Activated T-helper 1 cell treated with anti-CD3 and anti-CD28 coated beads, Interleukin-2, amount 50 U/mL, for 16 hours (primary cell): Measurements from ENCODE around the gene OTOR.
A peak's percentile ranks its signal among the peaks of the same experiment; 100 is the strongest.

Experiments used
- DNase-seq, 2 donors: peaks; one replicate each; pipeline ENCODE4 v3.0.0-alpha.2; 2020; ENCODE audit warnings: low read depth in 1 of 2, low spot score in 1 of 2

OTOR gene, protein sequence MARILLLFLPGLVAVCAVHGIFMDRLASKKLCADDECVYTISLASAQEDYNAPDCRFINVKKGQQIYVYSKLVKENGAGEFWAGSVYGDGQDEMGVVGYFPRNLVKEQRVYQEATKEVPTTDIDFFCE

DNA sequence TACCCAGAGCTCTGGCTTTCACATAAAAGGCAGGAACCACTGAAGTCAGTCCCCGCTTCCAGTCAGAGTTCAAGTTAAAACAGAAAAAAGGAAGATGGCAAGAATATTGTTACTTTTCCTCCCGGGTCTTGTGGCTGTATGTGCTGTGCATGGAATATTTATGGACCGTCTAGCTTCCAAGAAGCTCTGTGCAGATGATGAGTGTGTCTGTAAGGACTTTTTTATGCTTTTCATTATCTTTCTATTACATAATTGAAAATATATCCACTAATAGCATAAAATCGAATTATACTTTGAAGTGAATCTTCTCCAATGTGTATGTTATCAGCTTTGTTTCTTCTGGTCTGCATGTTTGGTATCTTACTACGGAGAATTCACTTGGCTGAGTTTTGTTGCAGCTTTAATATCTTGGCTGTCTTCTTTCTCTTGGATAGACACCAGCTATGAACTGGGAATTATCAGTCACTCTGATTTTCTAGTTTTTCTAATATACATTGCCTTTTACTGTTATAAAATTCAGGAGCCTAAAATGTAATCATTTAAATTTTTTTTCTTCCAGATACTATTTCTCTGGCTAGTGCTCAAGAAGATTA, at the start of gene OTOR:
Gene OTOR, plus strand, starts transcription at position 51 of the 593 bp plus-strand sequence. Its CDS starts 44 bp downstream, at position 95.
- DNase-seq = no peak

DNA sequence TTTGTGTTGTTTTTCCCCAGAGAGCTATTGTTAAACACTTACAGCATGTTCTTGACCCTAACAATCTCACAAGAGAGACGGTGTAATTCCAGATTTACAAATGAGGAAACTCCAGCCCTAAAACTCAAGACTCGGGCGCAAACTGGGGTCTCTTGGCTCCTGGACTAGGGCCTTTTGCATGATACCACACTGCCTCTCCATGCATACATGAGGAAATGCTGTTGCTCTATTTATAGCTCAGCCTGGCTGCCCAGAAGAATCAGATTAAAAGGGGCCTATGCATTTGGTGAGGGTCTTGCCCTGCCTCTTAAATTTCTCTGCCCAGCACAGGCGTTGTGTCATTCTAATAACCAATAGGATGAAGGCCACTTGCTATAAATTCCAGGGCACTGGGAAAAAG, 48.9 kb upstream of the OTOR start:
- DNase-seq = no peak

DNA sequence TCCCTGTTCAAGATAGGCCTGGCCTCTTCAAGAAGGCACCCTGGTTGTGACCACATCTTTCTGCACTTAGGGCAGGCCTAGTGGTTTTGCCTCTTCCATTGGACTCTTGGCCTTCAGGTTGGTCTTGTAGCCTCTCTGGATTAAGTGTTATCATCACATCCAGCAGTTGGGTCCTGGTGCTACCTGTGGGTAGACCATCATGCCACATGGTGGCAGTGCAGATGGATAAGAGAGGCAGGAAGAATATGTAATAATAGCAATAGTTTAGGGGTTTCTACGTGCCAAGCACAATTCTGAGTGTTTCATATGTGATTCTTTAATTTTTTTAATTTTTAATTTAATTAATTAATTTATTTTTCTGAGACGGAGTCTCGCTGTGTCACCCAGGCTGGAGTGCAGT, 46.9 kb upstream of the OTOR start:
- no peak for DNase-seq

DNA sequence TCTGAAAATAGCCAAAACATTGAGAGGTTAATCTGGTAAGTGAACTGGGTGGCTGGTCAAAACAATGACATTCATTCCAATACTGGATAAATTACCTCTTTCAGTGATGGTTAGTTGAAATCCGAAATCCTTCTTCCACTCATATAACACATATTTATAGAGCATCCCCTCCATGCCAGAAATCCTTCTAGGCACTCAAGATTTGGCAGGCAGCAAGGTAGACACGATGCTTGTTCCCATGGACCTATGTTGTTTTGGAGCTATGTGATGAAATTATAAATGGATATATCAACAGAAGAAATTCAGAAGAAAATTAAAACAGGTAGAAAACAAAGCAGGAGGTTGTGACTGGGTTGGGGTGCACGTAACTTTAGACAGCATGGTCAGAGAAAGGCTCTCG, 44.6 kb upstream of the OTOR start:
- no peak for DNase-seq

DNA sequence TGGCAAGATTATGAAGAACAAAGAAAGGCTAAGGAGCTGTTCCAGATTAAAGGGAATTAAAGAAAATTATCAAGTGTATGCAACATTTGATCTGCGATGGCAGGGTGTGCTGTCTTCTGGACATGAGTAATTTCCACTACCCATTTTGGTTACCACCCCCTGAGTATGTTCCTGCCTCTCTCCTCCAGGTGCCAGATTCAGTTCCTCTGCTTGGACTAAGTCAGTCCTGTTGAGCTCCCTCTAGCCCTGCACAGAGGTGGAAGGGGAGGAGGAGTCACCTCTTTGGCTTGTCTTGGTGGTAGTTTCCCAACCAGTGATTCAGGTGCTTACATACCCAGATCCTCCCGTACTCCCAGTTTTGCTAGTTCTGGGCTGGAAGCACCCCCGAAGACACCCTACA, 40.5 kb upstream of the OTOR start:
- no peak for DNase-seq

DNA sequence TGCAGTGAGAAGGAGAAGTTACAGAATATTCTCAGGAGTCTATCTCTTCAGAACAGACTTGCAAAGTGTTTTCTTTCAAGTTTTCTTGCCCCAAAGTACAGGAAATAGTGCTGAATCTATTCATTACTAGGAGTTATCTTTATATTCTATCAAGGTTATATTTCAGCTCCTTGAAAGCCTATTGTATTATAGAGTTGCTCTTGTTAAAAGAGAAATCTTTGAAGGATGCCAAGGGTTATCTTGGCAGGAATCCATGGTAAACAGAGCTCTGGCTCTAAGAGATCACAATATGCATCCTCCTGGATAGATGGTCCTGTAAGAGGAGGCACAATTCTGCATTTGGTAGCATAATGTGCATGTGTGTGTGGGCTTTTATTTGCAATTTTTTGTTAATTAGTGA, 39.6 kb upstream of the OTOR start:
- no peak for DNase-seq

DNA sequence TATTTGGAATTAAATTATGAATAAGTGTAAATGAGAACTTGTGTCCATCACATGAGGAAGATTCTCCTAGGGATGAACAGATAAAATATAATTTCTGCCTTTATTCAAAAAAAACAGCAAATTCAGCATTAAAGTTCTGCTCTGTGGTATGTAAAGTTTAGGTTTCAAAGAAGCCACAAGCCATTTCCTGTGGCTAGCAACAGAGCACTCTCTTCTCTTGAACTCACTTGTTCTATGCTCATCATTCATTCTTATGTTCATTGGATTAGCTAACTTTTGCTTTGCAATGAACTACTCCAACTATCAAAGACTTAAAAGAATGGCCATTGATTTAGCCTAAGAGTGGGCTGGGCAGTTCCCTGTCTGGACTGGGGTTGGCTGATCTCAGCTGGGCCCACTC, 39.1 kb upstream of the OTOR start:
- DNase-seq = no peak

DNA sequence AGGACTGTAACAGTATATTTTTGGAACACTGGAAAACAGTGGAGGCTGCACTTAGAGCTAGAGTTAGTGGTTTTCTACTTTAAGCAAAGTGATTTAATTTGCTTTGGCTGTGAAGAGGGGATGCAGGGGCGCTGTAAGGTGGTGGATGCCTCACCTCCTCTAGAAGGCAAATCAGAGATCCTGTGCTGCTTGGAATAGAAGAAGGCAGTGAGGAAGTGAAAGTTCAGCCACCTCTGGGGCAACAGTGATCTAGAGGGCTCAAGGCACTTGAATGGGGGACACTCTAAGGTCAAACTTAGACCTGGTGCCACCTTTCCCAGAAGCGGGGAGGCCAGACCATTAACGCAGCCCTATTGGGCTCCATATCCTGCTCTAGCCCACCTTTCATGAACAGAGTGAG, 37.4 kb upstream of the OTOR start:
- no peak for DNase-seq

DNA sequence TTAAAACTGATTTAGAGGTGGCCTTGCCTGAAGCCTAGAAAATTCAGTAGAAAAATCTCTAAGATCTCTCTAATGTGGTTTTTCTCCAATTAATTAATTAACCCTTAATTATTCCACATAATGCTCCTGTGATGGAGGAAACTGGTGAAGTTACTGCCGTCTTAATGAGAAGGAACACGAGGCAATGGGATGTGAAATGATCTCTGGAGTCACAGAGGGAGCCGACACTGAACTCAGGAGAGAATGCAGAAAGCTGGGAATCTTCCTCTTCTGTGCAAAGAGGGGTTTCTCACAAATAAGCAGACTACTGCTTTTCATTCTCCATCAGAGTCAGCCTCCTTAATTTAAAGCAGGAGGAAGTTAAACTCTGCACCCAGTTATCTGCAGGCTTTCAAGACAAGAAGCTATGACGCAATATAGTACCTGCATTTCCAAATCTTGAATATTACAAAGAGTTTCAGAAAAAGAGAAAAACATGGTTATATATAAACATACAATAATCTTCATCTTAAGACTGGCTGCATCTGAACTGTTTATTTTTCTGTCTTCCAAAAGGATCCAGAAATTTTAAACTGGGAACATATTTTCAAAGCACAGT, 36.4 kb upstream of the OTOR start:
- DNase-seq = no peak

DNA sequence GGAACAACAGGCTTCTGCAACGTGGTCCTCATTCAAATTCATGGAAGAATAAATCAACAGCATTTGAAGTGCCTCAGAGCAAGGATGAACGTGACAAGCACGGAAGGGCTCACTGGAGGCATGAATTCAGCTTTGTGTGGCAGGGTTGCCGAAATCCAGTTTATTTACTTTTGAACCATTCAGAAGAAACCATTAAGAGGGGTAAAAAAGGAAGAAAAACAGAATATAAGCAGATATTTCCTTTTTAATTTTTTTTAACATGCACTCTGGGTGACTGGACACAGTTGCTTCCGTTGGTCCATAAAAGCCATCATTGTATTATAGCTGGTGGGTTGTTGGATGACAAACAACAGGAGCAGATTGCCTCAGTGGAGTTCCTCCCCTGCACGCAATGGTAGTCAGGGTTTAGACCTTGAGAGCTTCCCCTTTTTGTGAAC, 35.6 kb upstream of the OTOR start:
- no peak for DNase-seq

DNA sequence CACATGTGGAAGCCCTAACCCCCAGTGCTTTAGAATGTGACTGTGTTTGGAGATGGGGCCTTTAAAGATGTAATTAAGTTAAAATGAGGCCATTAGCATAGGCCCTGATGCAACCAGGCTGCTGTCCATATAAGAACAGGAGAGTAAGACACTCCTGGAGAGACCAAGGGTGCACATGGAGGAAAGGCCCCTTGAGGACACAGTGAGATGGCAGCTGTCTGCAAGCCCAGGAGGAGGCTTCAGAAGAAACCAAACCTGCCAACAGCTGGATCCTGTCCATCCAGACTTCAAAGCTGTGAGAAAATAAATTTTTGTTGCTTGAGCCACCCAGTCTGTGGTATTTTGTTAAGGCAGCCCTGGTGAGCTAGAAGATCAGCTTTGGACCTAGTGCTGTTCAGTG, 35.1 kb upstream of the OTOR start:
- no peak for DNase-seq

DNA sequence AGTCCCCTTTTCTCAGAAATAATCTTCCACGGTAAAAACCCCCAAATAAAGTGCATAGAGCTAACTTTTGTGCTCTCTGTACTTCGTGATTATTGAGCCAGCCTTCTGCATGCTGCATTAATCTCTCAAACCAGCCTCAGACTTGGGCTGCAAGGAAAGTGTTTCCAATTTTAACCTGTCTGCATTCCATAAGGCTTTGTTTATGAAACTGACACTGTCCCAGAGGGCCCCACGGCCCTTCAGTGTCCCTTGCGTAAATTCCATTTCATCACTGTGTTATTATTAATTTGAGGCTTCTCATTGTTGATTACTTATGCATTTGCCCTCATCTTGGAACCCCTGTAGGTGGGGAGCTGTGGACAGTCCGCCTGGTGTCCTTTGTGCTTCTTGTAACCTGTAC, 33.9 kb upstream of the OTOR start:
- DNase-seq = no peak

DNA sequence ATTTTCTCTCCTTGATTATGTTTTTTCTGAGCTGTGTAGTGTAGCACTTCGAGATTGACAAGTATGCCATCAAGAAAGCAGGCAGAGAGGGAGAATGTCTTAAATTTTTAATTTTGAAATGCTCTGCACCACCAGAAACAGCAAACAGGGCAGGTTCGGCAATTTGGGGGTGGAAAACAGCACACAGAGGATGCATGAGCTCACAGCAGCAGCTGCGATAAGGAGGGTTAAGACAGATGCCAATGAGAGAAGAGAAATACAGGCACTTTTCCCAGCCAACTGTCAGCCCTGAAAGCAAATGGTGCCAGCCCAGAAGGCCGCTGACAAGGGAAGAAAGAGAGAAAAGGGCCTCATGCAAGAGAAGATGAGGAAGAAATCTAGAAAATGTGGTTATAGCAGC, 33.4 kb upstream of the OTOR start:
- no peak for DNase-seq

DNA sequence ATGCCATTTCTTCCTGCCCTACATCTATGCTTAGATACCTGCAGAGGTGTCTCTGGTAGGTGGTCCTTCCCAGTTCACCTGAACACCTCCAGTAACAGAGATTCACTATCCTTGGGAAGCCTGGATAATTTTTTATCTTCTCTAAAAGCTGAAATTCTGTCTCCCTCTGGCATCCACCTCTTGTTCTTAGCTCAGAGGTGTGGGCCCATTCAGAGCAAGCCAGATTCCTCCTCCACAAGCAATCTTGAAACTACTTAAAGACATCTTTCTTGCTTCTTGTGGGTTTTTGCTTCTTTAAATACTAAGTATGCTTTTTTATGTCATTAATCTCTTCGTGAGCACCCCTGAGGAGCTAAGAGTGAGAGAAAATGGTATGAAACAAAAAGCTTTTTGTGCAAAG, 28.7 kb upstream of the OTOR start:
- no peak for DNase-seq

DNA sequence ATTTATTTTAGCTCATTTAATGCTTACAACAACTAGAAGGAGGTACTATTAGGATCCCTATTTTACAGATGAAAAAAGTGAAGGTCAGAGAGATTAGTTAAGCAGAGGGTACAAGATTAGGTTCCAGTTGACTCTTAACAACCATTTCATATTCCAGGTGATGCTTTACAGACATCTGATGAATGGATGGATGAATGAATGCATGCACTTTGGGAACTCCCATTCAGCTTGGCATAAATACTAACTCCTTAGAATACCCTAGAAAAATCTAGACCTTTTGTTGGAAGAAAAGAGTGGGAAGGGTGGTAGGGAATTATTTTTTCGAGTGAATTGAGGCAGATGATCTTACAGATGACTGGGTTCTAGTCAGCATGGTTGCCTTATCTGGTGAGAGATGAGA, 19.1 kb upstream of the OTOR start:
- no peak for DNase-seq

DNA sequence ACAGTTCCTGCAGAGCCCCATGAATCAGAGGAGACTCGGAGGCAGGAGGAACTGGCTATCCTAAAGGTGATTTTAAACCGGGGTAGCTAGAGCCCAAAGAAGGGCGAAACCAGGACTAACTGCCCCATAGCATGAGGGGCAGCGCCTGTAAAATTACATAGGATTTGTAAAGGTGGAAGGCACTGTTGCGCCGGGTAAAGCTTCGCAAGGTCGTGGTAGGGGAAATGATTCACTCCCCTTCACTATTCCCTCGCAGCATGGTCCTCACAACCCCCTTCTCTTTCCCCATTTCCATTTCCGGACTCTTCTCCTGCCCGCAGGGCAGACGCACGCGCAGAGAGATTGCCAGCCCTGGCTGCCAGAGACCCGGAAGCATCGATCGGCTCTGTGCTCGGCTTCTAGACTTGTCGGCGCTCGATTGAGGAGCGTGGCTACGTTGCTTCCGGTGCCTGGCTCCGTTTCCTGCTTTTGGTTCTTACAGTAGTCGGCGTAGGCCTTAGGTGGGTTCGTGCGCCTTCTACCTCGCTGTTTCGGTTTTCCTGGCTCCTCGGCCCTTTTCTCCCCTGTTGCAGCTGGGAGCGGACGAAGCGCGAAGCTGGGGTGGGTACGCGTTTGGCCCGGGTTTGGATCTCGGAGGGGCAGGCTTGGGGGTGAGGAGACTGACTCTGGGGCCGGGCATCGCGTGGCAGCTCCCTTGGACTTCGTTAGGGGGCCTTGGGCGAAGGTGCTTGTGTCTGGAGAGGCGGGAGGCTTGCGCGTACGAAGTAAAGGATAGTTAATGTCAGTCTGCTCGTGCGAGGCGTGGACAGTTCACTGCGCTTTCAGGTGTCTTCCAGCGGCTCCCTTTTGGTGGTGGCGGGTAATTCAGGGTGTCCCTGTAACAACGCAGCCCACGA, 18.3 kb upstream of the OTOR start, which contains the start of gene SNRPB2:
Gene SNRPB2, plus strand, starts transcription at position 462 of the 896 bp plus-strand sequence. CDS start 1,677 bp downstream, outside the sequence.
- peak; percentile 79 to 83 for DNase-seq

DNA sequence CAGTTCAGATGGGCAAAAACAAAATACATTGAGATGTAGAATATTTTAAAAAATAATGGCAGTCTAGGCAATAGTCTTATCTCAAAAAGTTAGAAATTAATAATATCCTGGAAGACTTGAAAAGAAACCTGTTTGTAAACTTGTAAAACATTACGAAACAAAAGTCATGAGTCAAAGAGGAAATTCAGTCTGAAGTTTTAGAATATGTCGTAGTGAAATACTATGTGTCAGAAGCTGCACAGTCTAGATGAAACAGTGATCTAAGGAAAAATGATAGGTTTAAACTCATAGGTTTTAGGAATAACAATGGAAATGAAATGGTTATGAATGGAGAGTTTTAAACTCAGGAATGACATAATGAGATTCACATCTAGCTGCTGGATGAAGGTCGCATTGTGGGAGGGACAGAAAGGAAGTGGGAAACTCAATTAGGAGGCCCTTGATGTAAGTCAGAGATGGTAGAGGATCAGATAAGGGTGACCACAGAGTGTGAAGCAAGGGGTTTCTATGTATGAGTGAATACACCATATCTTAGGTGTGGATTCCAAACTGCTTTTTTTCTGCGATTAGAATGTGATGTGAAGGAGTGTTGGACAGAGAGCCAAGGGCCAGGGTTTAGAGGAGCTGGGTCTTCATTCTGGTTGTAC, 15.5 kb upstream of the OTOR start:
- no peak for DNase-seq

DNA sequence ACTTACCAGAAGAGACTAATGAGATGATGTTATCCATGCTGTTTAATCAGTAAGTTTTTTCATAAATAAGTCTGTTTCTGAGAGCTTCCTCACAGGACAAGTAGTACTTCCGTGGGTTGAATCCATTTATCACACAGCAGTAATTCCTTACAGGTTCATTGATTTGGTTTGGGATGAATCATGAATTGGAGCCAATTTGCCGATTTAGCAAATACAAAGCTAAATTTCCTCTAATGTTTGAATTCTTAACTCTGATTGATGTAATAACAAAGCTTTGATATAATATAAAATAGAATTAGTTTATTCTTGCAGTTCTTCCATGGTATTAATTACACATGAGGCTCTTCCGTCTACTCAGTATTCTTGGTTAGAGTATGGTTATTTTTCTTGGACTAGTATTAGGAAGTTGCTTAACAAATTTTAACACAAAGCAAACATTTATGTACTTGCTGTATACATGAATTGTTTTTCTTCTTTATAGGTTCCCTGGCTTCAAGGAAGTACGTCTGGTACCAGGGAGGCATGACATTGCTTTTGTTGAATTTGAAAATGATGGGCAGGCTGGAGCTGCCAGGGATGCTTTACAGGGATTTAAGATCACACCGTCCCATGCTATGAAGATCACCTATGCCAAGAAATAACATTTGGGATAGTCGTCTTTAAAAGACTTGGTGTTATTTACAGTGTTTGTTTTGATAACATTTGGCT, 7.6 kb upstream of the OTOR start:
- no peak for DNase-seq

DNA sequence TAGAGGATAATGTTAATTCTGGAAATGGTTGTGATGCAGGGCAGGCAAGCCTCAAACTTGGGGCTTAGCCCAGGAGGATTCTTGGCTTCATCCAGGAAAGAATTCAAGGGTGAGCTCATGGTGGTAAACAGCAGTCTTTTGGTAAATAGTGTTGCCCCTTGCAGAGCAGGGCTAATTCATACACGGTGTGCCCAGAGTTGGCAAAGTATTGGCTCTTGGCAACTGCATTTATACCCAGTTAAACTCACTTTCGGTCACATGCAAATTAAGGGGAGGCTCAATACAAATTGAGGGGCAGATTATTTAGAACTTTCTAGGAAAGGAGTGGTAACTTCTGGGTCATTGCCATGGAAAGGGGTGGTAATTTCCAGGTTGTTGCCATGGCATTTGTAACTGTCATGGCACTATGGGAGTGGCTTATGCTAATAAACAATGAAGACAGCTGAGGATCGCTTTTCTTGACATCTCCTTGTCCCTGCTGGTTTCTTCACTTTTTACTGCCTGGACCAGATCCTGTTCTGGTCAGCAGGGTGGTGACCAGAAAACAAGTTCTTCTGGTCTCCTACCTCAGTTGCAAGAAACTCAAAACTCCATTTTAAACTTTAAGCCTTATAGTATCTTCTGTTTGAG, 3.9 kb upstream of the OTOR start:
- DNase-seq = no peak

DNA sequence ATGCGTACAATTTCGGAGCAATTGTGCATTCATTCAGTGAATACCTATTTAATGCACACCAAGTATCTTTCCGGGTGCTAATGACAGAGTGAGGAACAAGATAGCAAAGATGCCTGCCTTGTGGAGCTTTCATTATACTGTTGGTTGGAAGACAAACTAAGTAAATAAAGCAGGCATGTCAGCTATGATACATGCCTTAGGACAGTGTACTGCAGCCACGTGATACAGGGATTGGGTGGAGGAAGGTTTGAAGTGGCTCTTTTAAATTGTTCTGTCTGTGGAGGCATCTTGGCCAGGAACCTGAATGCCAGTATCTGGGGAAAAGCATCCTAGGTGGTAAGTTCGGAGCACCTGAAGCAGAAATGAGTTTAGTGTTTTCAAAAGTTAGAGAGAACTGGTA, 3.0 kb upstream of the OTOR start:
- no peak for DNase-seq
